Body of pancreas (tissue), 4 donors: ENCODE measurements around the gene TXN. TPM values are rescaled to one million over a fixed set of nuclear protein-coding genes. Genes with fewer than 3 reads are reported as not detected.

ENCODE experiments used
- ATAC-seq: fragments of 150-250 bp; one replicate; pipeline ENCODE4 v1.9.1; 2016
- DNase-seq, 4 donors: peaks; one replicate each; pipeline ENCODE4 v3.0.0-alpha.2; 2019
- H3K27ac ChIP-seq, 4 donors: fragments of 200-600 bp; sonication (generic); 1 replicate in 3 of 4; 2 replicates in 1 of 4; pipeline versions ENCODE4 v1.5.1 to v1.6.1; 2016 to 2019; ENCODE audit warnings: mild to moderate bottlenecking in 1 of 4, mixed read lengths in 1 of 4, moderate library complexity in 1 of 4
- H3K27me3 ChIP-seq, 2 donors: fragments of 200-600 bp; sonication (generic); one replicate each; pipeline ENCODE4 v1.6.0; 2016; ENCODE audit warnings: mild to moderate bottlenecking in 1 of 2
- H3K36me3 ChIP-seq, 2 donors: fragments of 200-600 bp; sonication (generic); replicated peaks in 1 of 2; 2 replicates each; pipeline ENCODE4 v1.5.1; 2016; ENCODE audit warnings: low read depth in 2 of 2; ENCODE audit not compliant: insufficient read depth in 1 of 2
- H3K4me1 ChIP-seq: fragments of 200-600 bp; sonication (generic); one replicate; pipeline ENCODE4 v1.6.0; 2016
- H3K4me3 ChIP-seq, 2 donors: fragments of 200-600 bp; sonication (generic); 1 replicate in 1 of 2; 2 replicates in 1 of 2; pipeline ENCODE4 v1.5.1; 2016 to 2019
- H3K9me3 ChIP-seq, 3 donors: fragments of 200-600 bp; sonication (generic); 1 replicate in 2 of 3; 2 replicates in 1 of 3; pipeline ENCODE4 v1.5.1; 2016
- CTCF ChIP-seq, 7 experiments: fragments of 450-650 bp in 4 of 7; fragments of 200-600 bp in 3 of 7; sonication (generic) in 3 of 7; IDR thresholded peaks; one replicate each; pipeline ENCODE4 v1.5.1; 2016 to 2019; ENCODE audit warnings: antibody characterized with exemption in 7 of 7
- POLR2A ChIP-seq, 3 donors: fragments of 450-650 bp; IDR thresholded peaks; one replicate each; pipeline ENCODE4 v1.6.1; 2016; ENCODE audit warnings: antibody characterized with exemption in 3 of 3, mild to moderate bottlenecking in 2 of 3
- WGBS, 2 donors: methylation state at CpG; one replicate each; pipeline ENCODE4 v1.1.5; 2017; 5-methylcytosine and 5-hydroxymethylcytosine counted together
- intact Hi-C: fragments of 100-400 bp; cut with DNase I; formaldehyde crosslinking; loops from one replicate; pipeline ENCODE4 v1.15.1; 2023
- total RNA-seq, 2 donors: library from RNA; depleted of rRNA; stranded (reverse); fragments of >200 nt; gene quantifications; one replicate each; pipeline ENCODE4 v1.1.0, GENCODE V29; 2016

Gene TXN
- total RNA-seq, 2 donors from 2014 or later: 40.2 to 93.1 TPM

GRCh38 chr9:110241260-110241857, 14.9 kb downstream of the TXN start:
- TF ChIP-seq CTCF (IDR thresholded peaks at IDR 0.05): no peak
- TF ChIP-seq POLR2A (IDR thresholded peaks at IDR 0.05): no peak
- intact Hi-C loops: no loop called here
- H3K4me3 ChIP-seq: no peak overlapping the region
- WGBS, 2 donors: 90 to 91% methylated on average over 3 of the region's 3 CpGs
- H3K9me3 ChIP-seq: no peaks in the 10 kb centered on the region
- H3K27me3 ChIP-seq: no peaks in the 10 kb centered on the region
- H3K36me3 ChIP-seq: peaks cover 3 to 6% of the 10 kb centered on the region in 2 donors
- DNase-seq (no peak), ATAC-seq (no peak)
- no peaks in the 10 kb centered on the region for H3K4me1 ChIP-seq
- H3K27ac ChIP-seq: no peak overlapping the region

GRCh38 chr9:110240198-110240597, 16.1 kb downstream of the TXN start:
- H3K27me3 ChIP-seq: no peaks in the 10 kb centered on the region
- intact Hi-C loops: no loop called here
- H3K27ac ChIP-seq: no peak overlapping the region
- no peak overlapping the region for H3K4me3 ChIP-seq
- no peak for TF ChIP-seq CTCF (IDR thresholded peaks at IDR 0.05)
- 27 to 29% methylated on average over 1 of the region's 1 CpG for WGBS, 2 donors
- peaks cover 3 to 6% of the 10 kb centered on the region in 2 donors for H3K36me3 ChIP-seq
- DNase-seq (no peak), ATAC-seq (no peak)
- no peaks in the 10 kb centered on the region for H3K4me1 ChIP-seq
- H3K9me3 ChIP-seq: no peaks in the 10 kb centered on the region

GRCh38 chr9:110228321-110228720, 28.0 kb downstream of the TXN start:
- no peak overlapping the region for H3K4me3 ChIP-seq
- no peak for ATAC-seq
- no peaks in the 10 kb centered on the region for H3K9me3 ChIP-seq
- no peak overlapping the region for H3K27ac ChIP-seq
- H3K27me3 ChIP-seq: no peaks in the 10 kb centered on the region
- H3K36me3 ChIP-seq: no peaks in the 10 kb centered on the region
- intact Hi-C loops: loop anchor here (10.0 kb wide), 1 partner anchor 54 kb away; no protein-coding TSS in a partner anchor
- no peak for DNase-seq
- TF ChIP-seq POLR2A (IDR thresholded peaks at IDR 0.05) (no peak), CTCF (IDR thresholded peaks at IDR 0.05) (no peak)
- no peaks in the 10 kb centered on the region for H3K4me1 ChIP-seq
- WGBS, 2 donors: 88% methylated on average over 2 of the region's 2 CpGs

GRCh38 chr9:110224583-110224982, 31.7 kb downstream of the TXN start:
- Histone ChIP-seq H3K27ac (no peak overlapping the region), H3K4me3 (no peak overlapping the region), H3K9me3 (no peaks in the 10 kb centered on the region), H3K36me3 (no peaks in the 10 kb centered on the region), H3K27me3 (no peaks in the 10 kb centered on the region), H3K4me1 (no peaks in the 10 kb centered on the region)
- ATAC-seq (no peak), DNase-seq (no peak)
- 78 to 81% methylated on average over 3 of the region's 3 CpGs for WGBS, 2 donors
- intact Hi-C loops: loop anchor here (10.0 kb wide), 1 partner anchor 50 kb away; no protein-coding TSS in a partner anchor
- TF ChIP-seq POLR2A (IDR thresholded peaks at IDR 0.05) (no peak), CTCF (IDR thresholded peaks at IDR 0.05) (no peak)

- H3K36me3 ChIP-seq: no peaks in the 10 kb centered on the region
- no peak for TF ChIP-seq CTCF (IDR thresholded peaks at IDR 0.05)
- no peak for TF ChIP-seq POLR2A (IDR thresholded peaks at IDR 0.05)
- 47 to 49% methylated on average over 3 of the region's 3 CpGs for WGBS, 2 donors
- H3K9me3 ChIP-seq: no peaks in the 10 kb centered on the region
- peaks cover 10% of the 10 kb centered on the region for H3K4me1 ChIP-seq
- no peak for DNase-seq
- no peaks in the 10 kb centered on the region for H3K27me3 ChIP-seq
- ATAC-seq: no peak
- H3K4me3 ChIP-seq: no peak overlapping the region
- no peak overlapping the region for H3K27ac ChIP-seq
- intact Hi-C loops: loop anchor here (10.0 kb wide), 1 partner anchor 46 kb away; no protein-coding TSS in a partner anchor
Observed at GRCh38 chr9:110220809-110221208, 35.5 kb downstream of the TXN start.
